Right atrium auricular region (tissue), 2 donors: Measurements from ENCODE around the gene GRIK1. TPM values are rescaled to one million over a fixed set of nuclear protein-coding genes. Genes with fewer than 3 reads are reported as not detected.

Experiments
- DNase-seq: peaks from one replicate; pipeline ENCODE4 v3.0.0-alpha.2; 2019; ENCODE audit warnings: low spot score
- H3K27ac ChIP-seq, 2 donors: fragments of 200-600 bp; sonication (generic); 1 replicate in 1 of 2; 2 replicates in 1 of 2; pipeline ENCODE4 v1.5.1; 2016 to 2019
- H3K27me3 ChIP-seq, 2 donors: fragments of 200-600 bp; sonication (generic); one replicate each; pipeline versions ENCODE4 v1.5.1 to v1.6.0; 2017 to 2019
- H3K36me3 ChIP-seq: fragments of 200-600 bp; sonication (generic); one replicate; pipeline ENCODE4 v1.5.1; 2016
- H3K4me1 ChIP-seq, 2 donors: fragments of 200-600 bp; sonication (generic); one replicate each; pipeline versions ENCODE4 v1.5.1 to v1.6.0; 2017 to 2019
- H3K4me3 ChIP-seq, 2 donors: fragments of 200-600 bp; sonication (generic); 1 replicate in 1 of 2; 2 replicates in 1 of 2; pipeline ENCODE4 v1.5.1; 2017 to 2019; ENCODE audit warnings: mild to moderate bottlenecking in 1 of 2, moderate library complexity in 1 of 2
- H3K9me3 ChIP-seq, 2 donors: fragments of 200-600 bp; sonication (generic); one replicate each; pipeline ENCODE4 v1.5.1; 2019
- total RNA-seq, 2 donors: library from RNA; depleted of rRNA; stranded (reverse); fragments of >200 nt; gene quantifications; one replicate each; pipeline ENCODE4 v1.1.0, GENCODE V29; 2016
- TF ChIP-seq, protein P1 (sequence below), 2 donors: fragments of 200-600 bp; sonication (generic); IDR thresholded peaks; one replicate each; pipeline ENCODE4 v1.5.1; 2019; ENCODE audit warnings: antibody characterized with exemption in 2 of 2

GRIK1 gene
- total RNA-seq, 2 donors from 2014 or later, result not detected

GRCh38 chr21:29660047-29660720, 279.6 kb downstream of the GRIK1 start:
- H3K27ac ChIP-seq, result no peak overlapping the region
- no peaks in the 10 kb centered on the region for H3K36me3 ChIP-seq
- no peak for DNase-seq
- H3K4me3 ChIP-seq, result no peak overlapping the region
- H3K4me1 ChIP-seq, result no peaks in the 10 kb centered on the region
- no peaks in the 10 kb centered on the region for H3K9me3 ChIP-seq
- TF ChIP-seq, protein P1, sequence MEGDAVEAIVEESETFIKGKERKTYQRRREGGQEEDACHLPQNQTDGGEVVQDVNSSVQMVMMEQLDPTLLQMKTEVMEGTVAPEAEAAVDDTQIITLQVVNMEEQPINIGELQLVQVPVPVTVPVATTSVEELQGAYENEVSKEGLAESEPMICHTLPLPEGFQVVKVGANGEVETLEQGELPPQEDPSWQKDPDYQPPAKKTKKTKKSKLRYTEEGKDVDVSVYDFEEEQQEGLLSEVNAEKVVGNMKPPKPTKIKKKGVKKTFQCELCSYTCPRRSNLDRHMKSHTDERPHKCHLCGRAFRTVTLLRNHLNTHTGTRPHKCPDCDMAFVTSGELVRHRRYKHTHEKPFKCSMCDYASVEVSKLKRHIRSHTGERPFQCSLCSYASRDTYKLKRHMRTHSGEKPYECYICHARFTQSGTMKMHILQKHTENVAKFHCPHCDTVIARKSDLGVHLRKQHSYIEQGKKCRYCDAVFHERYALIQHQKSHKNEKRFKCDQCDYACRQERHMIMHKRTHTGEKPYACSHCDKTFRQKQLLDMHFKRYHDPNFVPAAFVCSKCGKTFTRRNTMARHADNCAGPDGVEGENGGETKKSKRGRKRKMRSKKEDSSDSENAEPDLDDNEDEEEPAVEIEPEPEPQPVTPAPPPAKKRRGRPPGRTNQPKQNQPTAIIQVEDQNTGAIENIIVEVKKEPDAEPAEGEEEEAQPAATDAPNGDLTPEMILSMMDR (IDR thresholded peaks at IDR 0.05), result no peak
- H3K27me3 ChIP-seq, result no peaks in the 10 kb centered on the region

DNA sequence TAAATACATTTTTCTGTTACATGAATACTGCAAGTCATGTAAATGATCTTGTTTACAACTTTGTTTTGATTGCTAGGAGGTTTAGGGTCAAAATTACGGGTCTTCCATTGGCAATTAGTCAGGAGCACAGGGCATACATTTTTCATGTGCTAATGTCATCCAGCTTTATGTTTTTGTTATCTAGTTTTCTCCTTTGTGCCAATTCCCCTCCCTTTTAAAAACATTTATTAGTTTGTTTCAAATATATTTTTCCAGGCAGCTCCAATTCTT, 280.9 kb downstream of the GRIK1 start:
- Histone ChIP-seq H3K4me1 (no peaks in the 10 kb centered on the region), H3K27ac (no peak overlapping the region), H3K4me3 (no peak overlapping the region), H3K27me3 (no peaks in the 10 kb centered on the region), H3K9me3 (no peaks in the 10 kb centered on the region), H3K36me3 (no peaks in the 10 kb centered on the region)
- TF ChIP-seq, protein P1 (IDR thresholded peaks at IDR 0.05), result no peak
- DNase-seq, result no peak

DNA sequence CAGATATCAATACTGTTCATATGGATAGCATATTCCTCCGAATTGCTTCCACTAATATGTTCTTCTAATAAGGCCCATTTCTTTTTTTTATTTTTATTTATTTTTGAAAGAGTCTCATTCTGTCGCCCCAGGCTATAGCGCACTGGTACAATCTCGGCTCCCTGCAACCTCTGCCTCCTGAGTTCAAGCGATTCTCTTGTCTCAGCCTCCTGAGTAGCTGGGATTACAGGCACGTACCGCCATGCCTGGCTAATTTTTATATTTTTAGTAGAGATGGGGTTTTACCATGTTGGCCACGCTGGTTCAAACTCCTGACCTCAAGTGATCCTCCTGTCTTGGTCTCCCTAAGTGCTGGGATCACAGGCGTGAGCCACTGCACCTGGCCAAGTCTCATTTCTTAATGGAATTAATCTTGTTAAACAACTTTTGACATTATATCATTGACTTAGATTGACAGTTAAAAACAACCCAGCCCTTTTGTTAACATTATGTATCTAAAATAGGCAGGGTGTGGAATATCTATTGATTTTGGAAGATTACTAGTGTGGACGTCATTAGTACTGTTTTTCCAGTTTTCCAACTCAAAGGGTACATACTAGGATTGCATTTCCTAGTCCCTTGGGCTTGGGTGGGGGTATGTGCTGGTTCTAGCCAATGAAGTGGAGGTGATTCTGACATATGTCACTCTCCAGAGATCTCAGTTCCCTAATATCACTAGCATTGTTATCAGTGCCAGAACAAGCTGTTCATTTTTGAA, 281.4 kb downstream of the GRIK1 start:
- no peak overlapping the region for H3K27ac ChIP-seq

GRCh38 chr21:29657240-29657989, 282.4 kb downstream of the GRIK1 start:
- DNase-seq, result no peak
- TF ChIP-seq, protein P1 (IDR thresholded peaks at IDR 0.05), result no peak
- H3K4me1 ChIP-seq, result no peaks in the 10 kb centered on the region
- H3K27ac ChIP-seq, result no peak overlapping the region
- no peaks in the 10 kb centered on the region for H3K36me3 ChIP-seq
- no peak overlapping the region for H3K4me3 ChIP-seq
- no peaks in the 10 kb centered on the region for H3K27me3 ChIP-seq
- no peaks in the 10 kb centered on the region for H3K9me3 ChIP-seq

More for the DNA sequence above, 281.4 kb downstream of the GRIK1 start:
- H3K9me3 ChIP-seq, result no peaks in the 10 kb centered on the region
- TF ChIP-seq, protein P1 (IDR thresholded peaks at IDR 0.05), result no peak
- H3K27me3 ChIP-seq, result no peaks in the 10 kb centered on the region
- H3K36me3 ChIP-seq, result no peaks in the 10 kb centered on the region
- no peaks in the 10 kb centered on the region for H3K4me1 ChIP-seq
- no peak overlapping the region for H3K4me3 ChIP-seq
- no peak for DNase-seq

GRCh38 chr21:29656504-29657239, 283.1 kb downstream of the GRIK1 start:
- Histone ChIP-seq H3K4me1 (no peaks in the 10 kb centered on the region), H3K27me3 (no peaks in the 10 kb centered on the region), H3K36me3 (no peaks in the 10 kb centered on the region), H3K4me3 (no peak overlapping the region), H3K9me3 (no peaks in the 10 kb centered on the region), H3K27ac (no peak overlapping the region)
- DNase-seq, result no peak
- TF ChIP-seq, protein P1 (IDR thresholded peaks at IDR 0.05), result no peak
